NCI-H524 treated with DMSO at 0.1 percent for 48 hours (cell line): Measurements from ENCODE around the gene ZNF747.
"Not testable (repeated sequence)": the region's sequence is repeated elsewhere in the genome, so short reads cannot be mapped to it uniquely, and the experiment has no call there.

Experiments used
- DNase-seq: peaks from one replicate; lab custom pipeline; 2025; lab: John Stamatoyannopoulos, UW

The ZNF747 gene

DNA sequence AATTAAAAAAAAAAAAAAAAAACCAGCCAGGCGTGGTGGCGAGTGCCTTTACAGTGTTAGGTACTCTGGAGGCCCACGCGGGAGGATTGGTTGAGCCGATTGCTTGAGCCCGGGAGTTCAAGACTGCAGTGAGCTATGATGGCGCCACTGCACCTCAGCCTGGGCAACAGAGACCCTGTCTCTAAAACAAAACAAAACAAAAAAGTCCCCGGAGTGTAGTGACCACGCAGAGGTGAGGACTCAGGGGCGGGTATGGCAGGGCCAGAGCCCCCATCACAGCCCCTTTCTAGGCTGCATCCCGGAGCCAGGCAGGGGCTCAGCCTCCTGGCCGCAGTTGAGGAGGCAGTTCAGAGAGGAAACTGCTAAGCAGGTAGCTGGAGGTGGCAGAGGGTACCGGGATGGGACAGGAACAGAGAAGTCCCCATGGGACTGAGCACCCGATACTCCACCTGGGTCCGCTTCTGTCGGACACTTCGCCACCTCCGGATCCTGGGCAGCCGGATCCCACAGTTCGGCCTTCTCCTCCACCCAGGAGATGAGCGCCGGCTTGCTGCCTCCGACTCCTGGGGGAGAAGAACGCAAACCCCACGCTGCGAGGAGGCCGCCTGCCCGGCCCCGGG is 800 bp downstream of the ZNF747 start:
- DNase-seq: no peak

DNA sequence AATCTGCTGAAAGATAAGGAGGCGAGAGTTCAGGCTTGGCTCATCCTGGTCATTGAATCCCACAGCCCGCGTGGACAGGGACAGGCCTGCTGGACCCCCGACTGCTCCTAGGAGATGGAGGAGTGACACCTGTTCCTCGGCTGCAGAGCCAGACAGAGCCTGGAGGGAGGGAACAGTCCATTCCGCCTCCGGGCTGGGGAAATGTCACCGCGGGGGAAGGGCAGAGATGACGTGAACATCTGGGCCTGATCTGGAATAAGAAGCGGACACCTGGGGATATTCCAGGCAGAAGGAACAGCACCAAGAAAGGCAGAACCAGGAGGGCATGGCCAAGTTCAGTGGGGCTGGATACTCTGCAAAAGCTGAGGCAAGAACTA is 1.5 kb downstream of the ZNF747 start:
- DNase-seq: no peak

DNA sequence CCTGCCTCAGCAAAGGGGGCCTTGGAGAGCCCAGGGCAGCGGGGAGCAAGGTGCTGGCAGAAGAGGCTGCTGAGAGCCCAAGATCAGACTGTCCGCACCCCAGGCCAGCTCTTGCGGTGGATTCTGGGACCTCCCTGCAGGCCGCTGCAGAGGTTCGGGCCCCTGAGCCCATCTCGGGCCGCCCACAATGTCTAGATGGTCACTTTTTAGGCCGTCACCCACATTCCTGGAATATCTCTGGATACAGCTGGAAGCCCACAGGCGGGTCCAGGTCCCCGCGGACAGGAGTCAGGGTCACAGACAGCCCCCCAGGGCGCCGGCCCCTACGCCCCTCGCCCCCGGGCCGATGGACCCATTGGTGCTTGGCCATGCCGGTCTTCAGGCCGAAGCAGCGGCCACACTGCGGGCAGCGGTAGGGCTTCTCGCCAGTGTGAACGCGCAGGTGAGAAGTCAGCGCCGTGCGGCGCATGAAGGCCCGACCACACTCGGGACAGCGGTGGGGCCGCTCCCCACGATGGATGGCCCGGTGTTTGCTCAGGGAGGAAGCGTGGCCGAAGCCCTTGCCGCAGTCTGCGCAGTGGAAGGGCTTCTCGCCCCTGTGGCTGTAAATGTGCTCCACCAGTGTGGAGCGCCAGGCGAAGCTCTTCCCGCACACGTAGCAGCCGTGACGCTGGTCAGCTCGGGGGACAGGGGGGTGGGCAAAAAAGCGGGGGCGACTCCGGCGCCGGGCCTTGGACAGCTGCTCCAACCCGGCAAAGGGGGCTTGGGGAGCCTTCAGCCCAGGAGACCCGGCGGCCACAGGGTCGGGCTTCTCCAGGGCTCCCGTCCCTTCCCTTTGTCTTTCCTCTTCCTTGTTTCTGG is 2.1 kb downstream of the ZNF747 start:
- DNase-seq: no peak

DNA sequence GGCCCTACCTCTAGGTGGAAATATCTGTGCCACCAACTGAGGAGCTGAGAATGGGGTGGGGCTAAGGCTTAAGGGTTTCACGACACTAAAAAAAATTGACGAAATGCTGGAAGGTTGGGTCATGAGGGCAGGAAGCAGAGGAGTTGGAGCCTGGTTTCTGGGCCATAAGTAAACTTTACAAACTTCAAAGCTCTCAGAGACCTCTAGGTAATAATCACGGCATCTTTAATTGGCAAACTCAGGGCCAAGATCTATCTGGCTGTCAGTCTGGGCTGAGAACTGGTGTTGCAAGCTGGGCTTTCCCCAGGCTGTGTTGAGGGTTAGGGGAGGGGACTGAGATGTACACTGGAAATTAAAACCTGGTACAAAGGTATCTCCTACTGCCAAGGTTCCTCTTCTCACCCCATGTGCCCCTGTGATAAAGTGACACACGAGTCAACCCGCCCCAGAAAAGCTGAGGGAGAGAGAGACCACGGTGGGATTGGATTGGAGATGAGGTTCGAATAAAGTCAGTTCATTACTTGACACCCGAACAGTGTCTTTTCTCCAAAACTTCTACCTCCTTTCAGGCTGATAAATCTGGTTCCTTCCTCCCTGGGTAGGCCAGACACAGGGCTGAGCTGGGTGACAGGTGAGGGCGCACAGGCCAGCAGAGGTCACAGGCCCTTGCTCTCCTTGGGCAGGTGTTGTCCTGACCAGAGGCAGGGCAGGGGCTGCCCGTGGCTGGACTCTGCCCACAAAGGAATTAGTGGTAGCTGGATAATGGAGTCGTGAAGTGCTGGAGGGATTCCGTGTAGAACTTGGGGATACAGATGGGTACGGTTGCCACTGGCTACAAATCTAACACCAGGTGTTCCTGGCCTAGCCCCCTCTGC is 4.3 kb downstream of the ZNF747 start:
- no peak for DNase-seq

DNA sequence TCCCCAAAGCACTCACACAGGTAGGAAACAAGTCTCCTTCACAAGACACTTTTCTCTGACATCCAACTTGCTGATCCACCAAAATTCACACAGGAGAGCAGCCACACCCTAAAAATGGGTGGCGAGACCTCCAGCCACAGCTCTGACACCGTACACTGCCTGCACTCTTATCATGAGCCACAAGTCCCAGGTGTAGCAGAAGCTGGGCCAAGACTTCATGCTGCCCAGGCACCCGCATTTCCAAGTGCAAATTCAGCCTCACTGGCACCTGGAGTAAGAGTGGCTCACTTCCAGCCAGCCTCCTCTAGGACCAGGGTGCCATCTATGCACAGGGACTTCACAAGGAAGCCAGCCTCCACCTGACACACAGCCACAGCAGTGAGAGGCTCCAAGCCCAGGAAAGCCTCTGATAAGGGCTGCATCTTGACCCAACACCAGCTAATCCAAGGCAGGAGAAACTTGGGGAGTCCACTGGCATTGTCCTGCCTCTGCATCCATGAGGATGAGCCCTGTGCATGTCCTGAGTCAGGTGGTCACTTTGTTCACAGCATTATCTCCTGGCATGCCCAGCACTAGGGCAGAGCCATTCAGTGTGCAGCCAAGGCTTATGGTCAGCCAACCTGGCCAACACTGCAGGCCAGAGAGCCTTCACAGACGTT is 5.7 kb downstream of the ZNF747 start:
- no peak for DNase-seq

DNA sequence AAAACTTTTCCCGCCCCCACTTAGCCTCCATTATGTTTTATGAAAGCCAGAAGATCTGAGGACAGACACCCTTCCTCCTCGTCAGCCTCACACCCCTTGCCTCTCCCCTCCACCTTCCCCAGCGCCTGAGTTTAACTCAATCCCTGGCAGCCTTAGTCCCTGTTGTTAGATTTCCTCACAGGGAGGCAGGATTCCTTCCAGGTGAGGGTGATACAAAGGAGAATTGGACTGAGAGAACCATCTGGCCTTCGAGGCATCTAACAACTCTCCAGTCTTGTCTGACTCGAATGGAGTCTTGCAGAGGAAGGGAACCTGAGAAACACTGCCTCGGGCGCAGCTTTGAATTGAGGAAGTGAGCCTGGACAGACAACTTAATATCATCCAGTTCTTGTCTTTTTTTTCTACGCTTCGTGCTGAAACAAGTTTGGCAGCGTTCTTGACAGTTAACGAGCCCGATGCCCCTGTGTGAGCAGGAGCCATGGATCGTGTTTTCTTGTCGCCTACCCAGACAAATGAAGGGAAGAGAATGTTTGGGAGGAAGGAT is 7.0 kb downstream of the ZNF747 start:
- no peak for DNase-seq

DNA sequence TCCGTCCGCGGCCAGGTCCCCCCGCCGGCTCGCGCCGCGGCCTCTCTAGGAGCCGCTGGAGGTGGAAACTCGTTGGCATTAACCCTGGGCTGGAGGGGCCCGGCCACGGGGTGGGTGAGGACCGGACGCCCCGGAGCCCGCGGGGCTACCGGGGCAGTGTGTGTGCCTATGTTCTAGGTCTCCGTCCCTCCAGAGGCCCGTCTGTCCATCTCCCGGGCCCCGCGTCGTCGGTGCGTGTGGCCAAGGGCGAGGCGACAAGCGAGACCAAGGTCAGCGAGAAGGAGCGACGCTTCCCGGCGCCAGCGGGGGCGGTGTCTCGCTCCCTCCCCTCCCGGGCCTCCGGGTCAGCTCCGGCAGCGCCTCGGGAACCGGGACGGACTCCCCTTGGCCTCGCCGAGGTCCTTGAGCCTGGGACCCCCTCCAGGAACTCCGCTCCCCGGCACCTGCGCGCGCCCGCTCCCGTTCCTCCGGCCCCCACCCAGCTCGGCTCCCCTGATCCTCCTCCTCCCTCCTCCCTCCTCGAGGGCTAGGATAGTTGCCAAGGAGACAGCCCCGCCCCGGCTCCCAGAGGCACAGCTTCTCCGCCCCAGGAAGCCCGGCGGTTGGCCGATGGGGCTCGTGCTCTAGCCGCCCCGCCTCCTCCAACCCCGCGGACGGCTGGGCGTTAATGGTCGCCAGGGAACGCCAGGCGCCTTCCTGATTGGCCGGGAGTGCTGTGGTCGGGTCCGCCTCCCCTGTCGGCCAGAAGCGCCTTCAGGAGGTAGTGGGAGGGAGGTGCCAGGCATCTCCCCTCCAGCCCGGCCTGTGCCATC is 7.6 kb downstream of the ZNF747 start:
- peak; percentile 96 for DNase-seq

DNA sequence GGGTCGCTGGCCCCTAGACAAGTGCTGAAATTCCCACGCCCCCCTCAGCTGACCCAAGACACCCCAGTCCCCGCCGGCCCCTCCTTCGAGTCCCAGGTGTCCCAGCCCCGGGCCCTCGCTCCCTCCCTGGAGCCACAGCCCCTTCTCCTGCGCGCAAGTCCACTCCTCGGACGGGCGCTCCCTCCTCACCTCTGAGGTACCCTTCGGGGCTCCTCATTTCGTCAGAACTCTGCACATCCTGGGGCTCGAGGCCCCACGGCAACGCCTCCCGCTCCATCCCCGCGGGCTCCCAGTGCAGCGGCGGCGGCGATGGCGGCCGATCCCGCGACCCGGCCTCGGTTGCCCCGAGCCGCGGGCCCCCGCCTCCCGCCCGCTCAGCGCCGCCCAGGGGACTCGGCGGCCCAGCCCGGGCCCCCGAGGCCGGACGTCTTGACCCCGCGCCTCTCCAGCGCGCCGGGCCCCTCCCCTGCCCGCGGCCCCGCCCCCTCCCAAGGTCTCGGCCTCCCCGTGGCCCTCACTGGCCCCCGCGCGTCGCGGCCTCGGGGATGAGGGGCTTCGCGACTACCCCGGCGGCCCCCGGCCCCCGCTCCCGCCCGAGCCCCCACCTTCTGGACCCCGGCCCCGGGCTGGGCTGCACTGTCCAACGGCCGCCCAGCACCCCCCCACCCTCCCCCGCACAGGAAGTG is 8.4 kb downstream of the ZNF747 start, which contains the start of gene ZNF768:
Gene ZNF768 (minus strand): TSS at position 430 of the 686 bp plus-strand sequence. CDS start 153 bp downstream, at position 277.
- DNase-seq: no peak

DNA sequence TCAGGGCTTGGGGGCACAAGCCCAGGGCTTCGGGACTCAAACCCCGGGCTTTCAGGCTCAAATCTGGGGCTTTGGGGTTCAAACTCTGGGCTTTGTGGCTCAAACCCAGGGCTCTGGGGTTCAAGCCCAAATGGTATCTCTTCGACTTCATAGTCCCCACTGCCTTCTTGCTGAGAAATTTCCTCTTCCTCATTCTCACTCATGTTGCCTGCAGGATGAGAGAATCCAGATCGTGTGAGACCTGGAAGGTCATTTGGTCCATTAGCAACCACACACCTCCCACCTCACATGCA is 8.9 kb downstream of the ZNF747 start:
- no peak for DNase-seq

DNA sequence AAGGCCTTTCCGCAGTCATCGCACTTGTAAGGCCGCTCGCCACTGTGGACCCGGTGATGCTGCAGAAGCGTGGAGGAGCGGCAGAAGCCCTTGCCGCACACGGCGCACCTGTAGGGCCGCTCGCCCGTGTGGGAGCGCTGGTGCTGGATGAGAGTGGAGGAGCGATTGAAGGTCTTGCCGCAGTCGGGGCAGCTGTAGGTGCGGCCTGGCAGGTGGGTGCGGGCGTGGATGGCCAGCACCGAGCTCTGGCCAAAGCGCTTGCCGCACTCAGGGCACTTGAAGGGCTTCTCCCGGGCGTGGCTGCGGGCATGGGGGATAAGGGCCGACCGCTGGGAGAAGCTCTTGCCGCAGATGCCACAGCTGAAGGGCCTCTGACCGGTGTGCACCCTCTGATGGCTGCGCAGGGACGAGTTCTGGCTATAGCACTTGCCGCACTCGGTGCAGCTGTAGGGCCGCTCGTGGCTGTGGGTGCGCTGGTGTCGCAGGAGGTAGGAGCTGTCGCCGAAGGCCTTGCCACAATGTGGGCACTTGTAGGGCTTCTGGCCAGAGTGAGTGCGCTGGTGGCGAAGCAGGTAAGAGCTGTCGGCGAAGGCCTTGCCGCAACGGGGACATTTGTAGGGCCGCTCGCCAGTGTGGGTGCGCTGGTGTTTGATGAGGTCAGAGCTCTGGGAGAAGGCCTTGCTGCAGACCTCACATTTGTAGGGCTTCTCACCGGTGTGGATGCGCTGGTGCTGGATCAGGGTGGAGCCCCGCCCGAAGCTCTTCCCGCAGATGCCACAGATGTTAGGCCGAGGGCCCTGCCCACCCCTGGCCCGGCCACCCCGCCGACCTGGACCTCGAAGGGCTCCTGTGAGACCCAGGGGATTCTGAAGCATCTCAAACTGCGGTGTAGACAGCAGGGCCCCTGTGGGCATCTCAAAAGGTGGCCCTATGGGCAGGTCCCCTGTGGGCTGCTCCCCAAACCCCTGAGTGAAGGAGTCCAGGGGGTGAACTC is 9.8 kb downstream of the ZNF747 start:
- DNase-seq: no peak

DNA sequence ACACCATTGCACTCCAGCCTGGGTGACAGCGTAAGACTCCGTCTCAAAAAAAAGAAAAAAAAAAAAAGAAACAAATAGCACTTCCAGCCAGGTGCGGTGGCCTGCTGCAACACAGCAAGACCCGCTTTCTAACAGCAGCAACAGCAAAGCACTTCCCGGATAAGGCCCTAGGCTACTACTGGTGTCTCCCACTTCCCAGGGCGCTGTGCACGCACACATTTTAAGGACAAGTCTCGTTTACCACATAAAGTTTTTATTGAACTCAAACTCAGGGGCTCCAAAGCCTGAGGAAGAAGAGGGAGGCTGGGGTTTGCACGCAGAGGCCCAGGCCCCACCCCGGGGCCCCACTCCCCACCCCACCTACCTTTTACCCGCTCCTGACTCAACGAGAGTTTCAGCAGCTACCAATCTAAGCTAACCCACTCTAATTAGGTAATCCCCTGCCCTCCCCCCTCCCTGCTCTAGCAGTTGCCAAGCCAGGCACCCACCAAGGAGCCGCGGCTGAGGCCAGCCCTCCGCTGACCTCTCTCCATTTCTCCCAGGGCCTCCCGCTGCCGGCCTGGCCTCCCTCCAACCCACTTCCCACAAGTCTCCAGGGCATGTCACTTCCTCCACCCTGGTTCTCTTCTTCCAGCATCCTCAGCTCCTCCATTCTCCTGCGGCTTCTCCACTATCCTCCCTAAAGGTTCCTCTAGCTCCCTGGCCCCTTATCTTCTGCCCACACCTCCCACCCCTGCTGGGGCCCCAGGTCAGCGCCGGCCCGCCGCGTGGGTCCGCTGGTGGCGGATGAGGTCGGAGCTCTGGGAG is 10.7 kb downstream of the ZNF747 start:
- DNase-seq: no peak

DNA sequence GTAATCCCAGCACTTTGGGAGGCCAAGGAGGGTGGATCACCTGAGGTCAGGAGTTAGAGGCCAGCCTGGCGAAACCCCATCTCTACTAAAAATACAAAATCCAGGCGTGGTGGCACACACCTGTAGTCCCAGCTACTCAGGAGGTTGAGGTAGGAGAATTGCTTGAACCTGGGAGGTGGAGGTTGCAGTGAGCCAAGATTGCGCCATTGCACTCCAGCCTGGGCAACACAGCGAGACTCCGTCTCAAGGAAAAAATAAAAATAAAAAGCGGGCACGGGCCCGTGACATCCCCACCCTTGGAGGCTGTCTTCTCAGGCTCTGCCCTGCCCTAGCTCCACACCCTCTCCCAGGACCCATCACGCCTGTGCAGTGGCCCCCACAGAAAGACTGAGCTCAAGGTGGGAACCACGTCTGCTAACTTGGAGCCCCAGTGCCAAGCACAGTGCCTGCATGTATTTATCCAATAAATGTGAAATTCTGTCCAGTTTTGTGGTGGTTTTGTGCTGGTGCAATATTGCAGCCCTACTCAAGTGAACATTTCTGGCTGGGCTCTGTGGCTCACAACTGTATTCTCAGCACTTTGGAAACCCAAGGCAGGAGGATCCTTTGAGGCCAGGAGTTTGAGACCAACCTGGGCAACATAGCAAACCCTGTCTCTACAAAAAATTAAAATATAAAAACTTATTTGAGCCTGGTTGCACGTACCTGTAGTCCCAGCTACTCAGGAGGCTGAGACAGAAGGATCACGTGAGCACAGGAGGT is 11.8 kb downstream of the ZNF747 start:
- not testable (repeated sequence) for DNase-seq

DNA sequence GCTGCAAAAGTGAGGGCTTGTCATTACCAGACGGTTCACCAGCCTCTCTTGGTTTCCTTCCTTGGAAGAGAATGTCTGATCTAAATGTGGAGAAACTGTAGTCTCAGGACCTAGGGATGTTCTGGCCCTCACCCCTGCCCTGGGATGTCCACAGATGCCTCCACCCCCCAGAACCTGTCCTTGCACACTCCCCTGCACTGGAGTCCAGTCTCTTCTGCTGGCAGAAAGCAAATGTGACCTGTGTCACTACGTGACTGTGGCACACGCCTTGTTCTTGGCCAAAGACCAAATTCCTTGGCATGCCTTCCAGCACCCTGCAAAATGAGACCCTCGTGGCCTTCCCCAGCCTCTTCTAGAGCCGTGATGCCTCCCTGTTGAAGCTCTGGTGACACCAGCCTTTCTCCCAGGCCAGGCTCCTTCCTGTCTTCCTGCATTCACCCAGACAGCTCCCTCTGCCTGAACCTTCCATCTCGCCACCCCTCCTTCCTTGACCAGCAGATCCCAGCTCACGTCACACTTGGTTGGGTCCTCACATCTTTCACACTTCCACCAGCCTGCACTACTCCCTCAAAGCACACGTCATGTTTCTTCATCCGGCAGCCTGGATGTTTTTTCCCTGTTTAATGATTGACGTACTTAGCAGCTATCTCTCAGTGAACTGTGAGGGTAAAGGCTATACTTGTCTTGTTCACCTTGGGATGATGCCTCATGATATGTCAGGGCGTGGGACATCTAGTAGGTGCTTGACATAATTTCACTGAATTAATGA is 12.6 kb downstream of the ZNF747 start:
- DNase-seq: no peak

DNA sequence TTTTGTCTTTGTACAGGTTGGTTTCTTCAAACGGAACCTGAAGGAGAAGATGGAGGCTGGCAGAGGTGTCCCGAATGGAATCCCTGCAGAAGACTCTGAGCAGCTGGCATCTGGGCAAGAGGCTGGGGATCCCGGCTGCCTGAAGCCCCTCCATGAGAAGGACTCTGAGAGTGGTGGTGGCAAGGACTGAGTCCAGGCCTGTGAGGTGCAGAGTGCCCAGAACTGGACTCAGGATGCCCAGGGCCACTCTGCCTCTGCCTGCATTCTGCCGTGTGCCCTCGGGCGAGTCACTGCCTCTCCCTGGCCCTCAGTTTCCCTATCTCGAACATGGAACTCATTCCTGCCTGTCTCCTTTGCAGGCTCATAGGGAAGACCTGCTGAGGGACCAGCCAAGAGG is 13.2 kb downstream of the ZNF747 start:
- DNase-seq: no peak

DNA sequence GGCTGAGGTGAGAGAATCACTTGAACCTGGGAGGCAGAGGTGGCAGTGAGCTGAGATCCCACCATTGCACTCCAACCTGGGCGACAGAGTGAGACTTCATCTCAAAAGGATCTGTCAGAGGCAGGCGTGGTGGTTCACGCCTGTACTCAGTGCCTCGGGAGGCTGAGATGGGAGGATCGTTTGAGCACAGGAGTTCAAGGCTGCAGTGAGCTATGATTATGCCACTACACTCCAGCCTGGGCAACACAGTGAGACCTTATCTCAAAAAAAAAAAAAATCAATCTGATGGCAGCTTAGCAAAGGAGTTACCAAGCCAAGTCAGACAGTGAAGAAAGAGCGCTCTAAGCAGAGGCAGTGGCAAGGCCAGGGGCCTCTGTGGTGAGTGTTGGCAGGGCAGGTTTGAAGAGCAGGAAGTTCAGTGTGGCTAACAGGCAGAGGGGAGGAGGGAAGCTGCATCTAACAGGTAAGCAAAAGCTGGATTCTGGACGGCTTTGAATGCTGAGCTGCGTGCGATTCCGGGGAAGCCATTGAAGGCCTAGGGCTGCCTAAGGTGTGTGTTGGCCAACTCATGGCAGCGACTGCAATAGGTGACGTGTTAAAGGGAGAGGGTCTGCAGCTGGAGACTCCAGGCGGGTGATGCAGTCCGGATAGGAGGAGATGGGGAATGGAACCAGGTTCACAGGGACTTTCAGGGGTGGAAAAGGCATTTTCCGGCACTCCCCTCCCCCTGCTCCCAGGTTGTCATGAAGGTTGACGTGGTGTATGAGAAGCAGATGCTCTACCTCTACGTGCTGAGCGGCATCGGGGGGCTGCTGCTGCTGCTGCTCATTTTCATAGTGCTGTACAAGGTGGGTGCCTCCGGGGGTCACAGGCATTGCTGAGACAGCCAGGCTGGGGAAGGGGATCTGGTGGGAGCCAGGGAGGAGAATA is 15.3 kb downstream of the ZNF747 start:
- no peak for DNase-seq

DNA sequence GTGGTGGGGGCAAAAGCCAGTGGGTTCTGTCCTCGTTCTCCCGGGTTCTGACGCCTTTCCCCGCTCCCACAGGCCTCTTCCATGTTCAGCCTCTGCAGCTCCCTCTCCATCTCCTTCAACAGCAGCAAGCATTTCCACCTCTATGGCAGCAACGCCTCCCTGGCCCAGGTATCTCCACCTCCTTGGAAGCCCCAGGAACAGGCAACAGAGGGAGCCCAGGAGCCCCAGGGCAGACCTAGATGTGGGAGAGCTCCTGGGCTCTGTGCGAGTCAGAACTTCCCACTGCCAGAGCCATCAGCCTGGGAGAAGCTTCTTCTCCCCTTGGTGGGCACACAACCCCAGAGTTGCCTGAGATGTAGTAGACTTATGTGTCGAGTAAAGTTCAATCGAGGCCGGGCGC is 16.1 kb downstream of the ZNF747 start:
- no peak for DNase-seq
